DND-41 (cell line): ENCODE measurements around the gene STOX1.
"Not testable (repeated sequence)": the region's sequence is repeated elsewhere in the genome, so short reads cannot be mapped to it uniquely, and the experiment has no call there.

Experiments
- ATAC-seq: fragments of 200-7000 bp; cut with Tn5 transposase; 3 replicates; pipeline ENCODE4 v1.9.1; 2021; ENCODE audit warnings: low read depth; ENCODE audit not compliant: insufficient read depth
- DNase-seq: peaks from one replicate; pipeline ENCODE4 v3.0.0-alpha.2; 2020
- H2AFZ ChIP-seq: 2 replicates; pipeline ENCODE4 v1.6.0; 2012; ENCODE audit warnings: low read depth, low read length
- H3K27ac ChIP-seq: 2 replicates; pipeline ENCODE4 v1.5.1; 2012; ENCODE audit warnings: low read length, inconsistent platforms
- H3K27me3 ChIP-seq: fragments of 200-600 bp; sonication (generic); 2 replicates; pipeline ENCODE4 v1.6.0; 2012; ENCODE audit warnings: low read length, mild to moderate bottlenecking, inconsistent platforms; ENCODE audit not compliant: insufficient read depth, poor library complexity
- H3K36me3 ChIP-seq: 2 replicates; pipeline ENCODE4 v1.5.1; 2012; ENCODE audit warnings: low read length, inconsistent platforms; ENCODE audit not compliant: insufficient read depth
- H3K4me1 ChIP-seq: 2 replicates; pipeline ENCODE4 v1.5.1; 2012; ENCODE audit warnings: mild to moderate bottlenecking, low read length; ENCODE audit not compliant: insufficient read depth
- H3K4me2 ChIP-seq: 2 replicates; pipeline ENCODE4 v1.6.0; 2012; ENCODE audit warnings: mild to moderate bottlenecking, moderate library complexity, low read length, inconsistent platforms; ENCODE audit not compliant: insufficient read depth
- H3K4me3 ChIP-seq, 2 experiments: fragments of 200-600 bp in 1 of 2; shearing (Covaris generic) in 1 of 2; 2 replicates each; pipeline ENCODE4 v1.5.1; 2012 to 2016; ENCODE audit warnings: inconsistent platforms in 2 of 2, low read length in 2 of 2, mild to moderate bottlenecking in 2 of 2, low read depth in 1 of 2, moderate library complexity in 1 of 2
- H3K79me2 ChIP-seq: 2 replicates; pipeline ENCODE4 v1.6.0; 2012; ENCODE audit warnings: low read length, inconsistent platforms; ENCODE audit not compliant: insufficient read depth
- H3K9ac ChIP-seq: 2 replicates; pipeline ENCODE4 v1.6.0; 2012; ENCODE audit warnings: low read depth, mild to moderate bottlenecking, inconsistent platforms, low read length, moderate library complexity
- H3K9me3 ChIP-seq: 2 replicates; pipeline ENCODE4 v1.5.1; 2012; ENCODE audit warnings: low read length, moderate library complexity, mild to moderate bottlenecking, inconsistent platforms; ENCODE audit not compliant: insufficient read depth, severe bottlenecking
- H4K20me1 ChIP-seq: 2 replicates; pipeline ENCODE4 v1.6.0; 2012; ENCODE audit warnings: low read length; ENCODE audit not compliant: insufficient read depth
- CTCF ChIP-seq: IDR thresholded peaks from 2 replicates; pipeline ENCODE4 v1.5.1; 2012; ENCODE audit warnings: borderline replicate concordance, low read length, moderate library complexity, mild to moderate bottlenecking; ENCODE audit not compliant: poor library complexity, severe bottlenecking; ENCODE audit errors: extremely low read depth
- EZH2 ChIP-seq: IDR thresholded peaks from 3 replicates; pipeline ENCODE4 v1.6.1; 2012; ENCODE audit warnings: borderline replicate concordance, low read depth, mild to moderate bottlenecking, moderate library complexity, low read length, inconsistent platforms; ENCODE audit not compliant: severe bottlenecking

The STOX1 gene

GRCh38 chr10:68864611-68865010 is 37.3 kb downstream of the STOX1 start:
- Histone ChIP-seq H4K20me1 (no peaks in the 10 kb centered on the region), H3K4me1 (no peaks in the 10 kb centered on the region), H3K4me3 (no peak overlapping the region), H2AFZ (no peak overlapping the region), H3K36me3 (no peaks in the 10 kb centered on the region), H3K9me3 (peaks cover 26% of the 10 kb centered on the region), H3K79me2 (no peaks in the 10 kb centered on the region), H3K4me2 (no peak overlapping the region), H3K9ac (no peak overlapping the region), H3K27ac (no peak overlapping the region), H3K27me3 (no peaks in the 10 kb centered on the region)
- TF ChIP-seq EZH2: no peak
- no peak for TF ChIP-seq CTCF
- no peak for ATAC-seq
- DNase-seq: no peak

- not testable (repeated sequence) for ATAC-seq, H3K79me2 ChIP-seq, H3K9ac ChIP-seq, DNase-seq, H3K4me2 ChIP-seq, H3K9me3 ChIP-seq, H3K36me3 ChIP-seq, H3K4me3 ChIP-seq, H3K27ac ChIP-seq, H3K27me3 ChIP-seq, H2AFZ ChIP-seq, H3K4me1 ChIP-seq, H4K20me1 ChIP-seq
These were observed 40.8 kb downstream of the STOX1 start for GRCh38 chr10:68868173-68868572.

- H3K79me2 ChIP-seq: no peaks in the 10 kb centered on the region
- no peak overlapping the region for H3K27ac ChIP-seq
- H3K4me3 ChIP-seq: no peak overlapping the region
- no peak for DNase-seq
- no peaks in the 10 kb centered on the region for H3K36me3 ChIP-seq
- TF ChIP-seq EZH2 (no peak), CTCF (no peak)
- no peak for ATAC-seq
- no peaks in the 10 kb centered on the region for H3K27me3 ChIP-seq
- no peaks in the 10 kb centered on the region for H4K20me1 ChIP-seq
- H3K4me1 ChIP-seq: no peaks in the 10 kb centered on the region
- no peak overlapping the region for H2AFZ ChIP-seq
- peaks cover 8% of the 10 kb centered on the region for H3K9me3 ChIP-seq
- no peak overlapping the region for H3K4me2 ChIP-seq
- H3K9ac ChIP-seq: no peak overlapping the region
These were observed 42.3 kb downstream of the STOX1 start for GRCh38 chr10:68869623-68870022.

- ATAC-seq (no peak), DNase-seq (no peak)
- no peaks in the 10 kb centered on the region for H3K27me3 ChIP-seq
- H3K79me2 ChIP-seq: no peaks in the 10 kb centered on the region
- H3K4me1 ChIP-seq: no peaks in the 10 kb centered on the region
- H3K36me3 ChIP-seq: no peaks in the 10 kb centered on the region
- no peak for TF ChIP-seq CTCF
- TF ChIP-seq EZH2: no peak
- no peak overlapping the region for H3K4me3 ChIP-seq
- no peak overlapping the region for H3K27ac ChIP-seq
- H4K20me1 ChIP-seq: no peaks in the 10 kb centered on the region
- H3K4me2 ChIP-seq: no peak overlapping the region
- H3K9me3 ChIP-seq: peaks cover 8% of the 10 kb centered on the region
- H2AFZ ChIP-seq: no peak overlapping the region
- H3K9ac ChIP-seq: no peak overlapping the region
These were observed 42.7 kb downstream of the STOX1 start for GRCh38 chr10:68870061-68870460.
